GM12801 (cell line): ENCODE measurements around the gene AUTS2.

Experiments
- CTCF ChIP-seq: IDR thresholded peaks from one replicate; pipeline ENCODE4 v1.5.1; 2011; ENCODE audit warnings: control low read depth; ENCODE audit not compliant: insufficient read length; ENCODE audit errors: extremely low read depth

The AUTS2 gene

GRCh38 chr7:70693686-70694433, 1095.6 kb downstream of the AUTS2 start:
- TF ChIP-seq CTCF = no peak

- no peak for TF ChIP-seq CTCF
Observed at GRCh38 chr7:70694434-70694970, 1096.2 kb downstream of the AUTS2 start.

- TF ChIP-seq CTCF = no peak
Observed at GRCh38 chr7:70694971-70695794, 1096.9 kb downstream of the AUTS2 start.

GRCh38 chr7:70695795-70696083, 1097.5 kb downstream of the AUTS2 start:
- TF ChIP-seq CTCF = no peak

GRCh38 chr7:70696201-70696754, 1098.0 kb downstream of the AUTS2 start:
- no peak for TF ChIP-seq CTCF

GRCh38 chr7:70698219-70698832, 1100.1 kb downstream of the AUTS2 start:
- TF ChIP-seq CTCF = no peak

- no peak for TF ChIP-seq CTCF
Observed at GRCh38 chr7:70699271-70699670, 1101.0 kb downstream of the AUTS2 start.
